Tibial nerve (tissue), 4 donors: ENCODE results near the gene CNTNAP5. TPM values are rescaled to one million over a fixed set of nuclear protein-coding genes. Genes with fewer than 3 reads are reported as not detected.
"Not testable (repeated sequence)": the region's sequence is repeated elsewhere in the genome, so short reads cannot be mapped to it uniquely, and the experiment has no call there.

ENCODE experiments used
- DNase-seq, 2 donors: peaks; one replicate each; pipeline ENCODE4 v3.0.0-alpha.2; 2019; ENCODE audit warnings: low spot score in 2 of 2
- H3K27ac ChIP-seq, 4 donors: fragments of 200-600 bp; sonication (generic) in 3 of 4; one replicate each; pipeline ENCODE4 v1.5.1; 2017 to 2019; ENCODE audit warnings: mild to moderate bottlenecking in 1 of 4
- H3K27me3 ChIP-seq, 2 donors: fragments of 200-600 bp; sonication (generic) in 1 of 2; one replicate each; pipeline versions ENCODE4 v1.5.1 to v1.6.0; 2017 to 2019
- H3K36me3 ChIP-seq, 3 donors: fragments of 200-600 bp; sonication (generic); one replicate each; pipeline ENCODE4 v1.5.1; 2018 to 2019
- H3K4me1 ChIP-seq, 4 donors: fragments of 200-600 bp; sonication (generic) in 3 of 4; one replicate each; pipeline ENCODE4 v1.5.1; 2017 to 2019
- H3K4me3 ChIP-seq, 4 donors: fragments of 200-600 bp; sonication (generic) in 3 of 4; one replicate each; pipeline ENCODE4 v1.5.1; 2017 to 2019; ENCODE audit warnings: mild to moderate bottlenecking in 1 of 4, moderate library complexity in 1 of 4
- H3K9me3 ChIP-seq, 4 donors: fragments of 200-600 bp; sonication (generic) in 3 of 4; one replicate each; pipeline ENCODE4 v1.5.1; 2017 to 2019
- CTCF ChIP-seq, 5 experiments: fragments of 200-600 bp in 3 of 5; fragments of 450-650 bp in 2 of 5; sonication (generic) in 3 of 5; IDR thresholded peaks; one replicate each; pipeline ENCODE4 v1.5.1; 2016 to 2019; ENCODE audit warnings: antibody characterized with exemption in 5 of 5, mild to moderate bottlenecking in 3 of 5, moderate library complexity in 2 of 5
- EP300 ChIP-seq, 2 donors: sonication (generic); formaldehyde crosslinking; IDR thresholded peaks; one replicate each; pipeline ENCODE4 v1.6.1; 2017; ENCODE audit warnings: antibody characterized with exemption in 2 of 2, mild to moderate bottlenecking in 1 of 2
- POLR2A ChIP-seq, 2 donors: fragments of 450-650 bp; IDR thresholded peaks; one replicate each; pipeline ENCODE4 v1.6.1; 2017; ENCODE audit warnings: antibody characterized with exemption in 2 of 2, mild to moderate bottlenecking in 2 of 2, moderate library complexity in 2 of 2
- WGBS, 2 donors: methylation state at CpG; one replicate each; pipeline ENCODE4 v1.1.5; 2018; 5-methylcytosine and 5-hydroxymethylcytosine counted together
- total RNA-seq, 4 donors: library from RNA; depleted of rRNA; stranded (reverse); fragments of >200 nt; gene quantifications; one replicate each; pipeline ENCODE4 v1.1.0, GENCODE V29; 2016

The CNTNAP5 gene
- total RNA-seq, 4 donors from 2014 or later = under 0.01 to 0.22 TPM; not detected in 2

GRCh38 chr2:124380221-124380749 lies 355.2 kb downstream of the CNTNAP5 start:
- WGBS, 2 donors = 61 to 79% methylated on average over 3 of the region's 3 CpGs
- Histone ChIP-seq H3K27me3 (no peaks in the 10 kb centered on the region), H3K4me1 (no peaks in the 10 kb centered on the region), H3K4me3 (no peak overlapping the region), H3K9me3 (no peaks in the 10 kb centered on the region), H3K36me3 (no peaks in the 10 kb centered on the region), H3K27ac (no peak overlapping the region)
- TF ChIP-seq CTCF (IDR thresholded peaks at IDR 0.05) (no peak), POLR2A (IDR thresholded peaks at IDR 0.05) (no peak), EP300 (IDR thresholded peaks at IDR 0.05) (no peak)
- DNase-seq = no peak

- no peak for DNase-seq
- H3K27ac ChIP-seq = no peak overlapping the region
- no peak for TF ChIP-seq EP300 (IDR thresholded peaks at IDR 0.05)
- no peak overlapping the region for H3K4me3 ChIP-seq
- no peaks in the 10 kb centered on the region for H3K27me3 ChIP-seq
- H3K4me1 ChIP-seq = no peaks in the 10 kb centered on the region
- H3K9me3 ChIP-seq = no peaks in the 10 kb centered on the region
- WGBS, 2 donors = 85 to 100% methylated on average over 1 of the region's 1 CpG
- no peaks in the 10 kb centered on the region for H3K36me3 ChIP-seq
These were observed 357.1 kb downstream of the CNTNAP5 start for GRCh38 chr2:124382067-124382618.

- 53 to 85% methylated on average over 3 of the region's 3 CpGs for WGBS, 2 donors
These were observed 370.9 kb downstream of the CNTNAP5 start for GRCh38 chr2:124395961-124396360.

GRCh38 chr2:124402274-124402673 lies 377.2 kb downstream of the CNTNAP5 start:
- DNase-seq = no peak
- 88 to 90% methylated on average over 3 of the region's 3 CpGs for WGBS, 2 donors
- no peaks in the 10 kb centered on the region for H3K9me3 ChIP-seq
- no peaks in the 10 kb centered on the region for H3K4me1 ChIP-seq
- H3K4me3 ChIP-seq = no peak overlapping the region
- TF ChIP-seq POLR2A (IDR thresholded peaks at IDR 0.05) (no peak), EP300 (IDR thresholded peaks at IDR 0.05) (no peak), CTCF (IDR thresholded peaks at IDR 0.05) (no peak)
- H3K27ac ChIP-seq = no peak overlapping the region
- H3K27me3 ChIP-seq = no peaks in the 10 kb centered on the region
- no peaks in the 10 kb centered on the region for H3K36me3 ChIP-seq

More at GRCh38 chr2:124395961-124396360, 370.9 kb downstream of the CNTNAP5 start:
- H3K9me3 ChIP-seq = no peaks in the 10 kb centered on the region
- no peaks in the 10 kb centered on the region for H3K36me3 ChIP-seq
- no peaks in the 10 kb centered on the region for H3K4me1 ChIP-seq
- H3K27ac ChIP-seq = no peak overlapping the region
- H3K27me3 ChIP-seq = no peaks in the 10 kb centered on the region
- TF ChIP-seq CTCF (IDR thresholded peaks at IDR 0.05) = no peak
- no peak for TF ChIP-seq EP300 (IDR thresholded peaks at IDR 0.05)
- no peak for TF ChIP-seq POLR2A (IDR thresholded peaks at IDR 0.05)
- H3K4me3 ChIP-seq = no peak overlapping the region
- no peak for DNase-seq

- H3K27me3 ChIP-seq, H3K9me3 ChIP-seq, H3K4me1 ChIP-seq, H3K36me3 ChIP-seq, DNase-seq, H3K4me3 ChIP-seq, H3K27ac ChIP-seq: not testable (repeated sequence)
- WGBS, 2 donors = 84 to 88% methylated on average over 28 to 34 of the region's 35 CpGs
These were observed 382.9 kb downstream of the CNTNAP5 start for GRCh38 chr2:124407836-124408534.

GRCh38 chr2:124424074-124424473 lies 399.0 kb downstream of the CNTNAP5 start:
- 86 to 87% methylated on average over 1 of the region's 1 CpG for WGBS, 2 donors
- Histone ChIP-seq H3K27ac (no peak overlapping the region), H3K9me3 (no peaks in the 10 kb centered on the region), H3K4me3 (no peak overlapping the region), H3K4me1 (no peaks in the 10 kb centered on the region), H3K27me3 (no peaks in the 10 kb centered on the region), H3K36me3 (no peaks in the 10 kb centered on the region)
- TF ChIP-seq POLR2A (IDR thresholded peaks at IDR 0.05) (no peak), CTCF (IDR thresholded peaks at IDR 0.05) (no peak), EP300 (IDR thresholded peaks at IDR 0.05) (no peak)
- DNase-seq = no peak
